ENCODE data around the gene SPDYE17.

- TF ChIP-seq, protein P1, sequence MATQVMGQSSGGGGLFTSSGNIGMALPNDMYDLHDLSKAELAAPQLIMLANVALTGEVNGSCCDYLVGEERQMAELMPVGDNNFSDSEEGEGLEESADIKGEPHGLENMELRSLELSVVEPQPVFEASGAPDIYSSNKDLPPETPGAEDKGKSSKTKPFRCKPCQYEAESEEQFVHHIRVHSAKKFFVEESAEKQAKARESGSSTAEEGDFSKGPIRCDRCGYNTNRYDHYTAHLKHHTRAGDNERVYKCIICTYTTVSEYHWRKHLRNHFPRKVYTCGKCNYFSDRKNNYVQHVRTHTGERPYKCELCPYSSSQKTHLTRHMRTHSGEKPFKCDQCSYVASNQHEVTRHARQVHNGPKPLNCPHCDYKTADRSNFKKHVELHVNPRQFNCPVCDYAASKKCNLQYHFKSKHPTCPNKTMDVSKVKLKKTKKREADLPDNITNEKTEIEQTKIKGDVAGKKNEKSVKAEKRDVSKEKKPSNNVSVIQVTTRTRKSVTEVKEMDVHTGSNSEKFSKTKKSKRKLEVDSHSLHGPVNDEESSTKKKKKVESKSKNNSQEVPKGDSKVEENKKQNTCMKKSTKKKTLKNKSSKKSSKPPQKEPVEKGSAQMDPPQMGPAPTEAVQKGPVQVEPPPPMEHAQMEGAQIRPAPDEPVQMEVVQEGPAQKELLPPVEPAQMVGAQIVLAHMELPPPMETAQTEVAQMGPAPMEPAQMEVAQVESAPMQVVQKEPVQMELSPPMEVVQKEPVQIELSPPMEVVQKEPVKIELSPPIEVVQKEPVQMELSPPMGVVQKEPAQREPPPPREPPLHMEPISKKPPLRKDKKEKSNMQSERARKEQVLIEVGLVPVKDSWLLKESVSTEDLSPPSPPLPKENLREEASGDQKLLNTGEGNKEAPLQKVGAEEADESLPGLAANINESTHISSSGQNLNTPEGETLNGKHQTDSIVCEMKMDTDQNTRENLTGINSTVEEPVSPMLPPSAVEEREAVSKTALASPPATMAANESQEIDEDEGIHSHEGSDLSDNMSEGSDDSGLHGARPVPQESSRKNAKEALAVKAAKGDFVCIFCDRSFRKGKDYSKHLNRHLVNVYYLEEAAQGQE (IDR thresholded peaks at IDR 0.05; ENCODE audit: low read depth, low read length), result no peak
- TF ChIP-seq RXRA (IDR thresholded peaks at IDR 0.05; ENCODE audit: borderline replicate concordance, low read depth), result no peak
- TF ChIP-seq SMC3 (IDR thresholded peaks at IDR 0.05; ENCODE audit: low read depth, low read length), result no peak
- TF ChIP-seq TEAD4 (IDR thresholded peaks at IDR 0.05; ENCODE audit: borderline replicate concordance, insufficient read depth), result no peak
- no peak for TF ChIP-seq NRF1 (IDR thresholded peaks at IDR 0.05; ENCODE audit: low read depth, low read length)
- no peak for TF ChIP-seq EZH2phosphoT487 (IDR thresholded peaks at IDR 0.05; ENCODE audit: borderline replicate concordance, low read depth)
- no peak for TF ChIP-seq CTCF (IDR thresholded peaks at IDR 0.05)
- TF ChIP-seq, protein P2, sequence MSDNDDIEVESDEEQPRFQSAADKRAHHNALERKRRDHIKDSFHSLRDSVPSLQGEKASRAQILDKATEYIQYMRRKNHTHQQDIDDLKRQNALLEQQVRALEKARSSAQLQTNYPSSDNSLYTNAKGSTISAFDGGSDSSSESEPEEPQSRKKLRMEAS (IDR thresholded peaks at IDR 0.05; ENCODE audit: low read depth), result no peak
- TF ChIP-seq POLR2AphosphoS5 (IDR thresholded peaks at IDR 0.05; ENCODE audit: low read depth, low read length), result no peak
These were observed 33.9 kb downstream of the SPDYE17 start for GRCh38 chr7:76998285-76998589.
